Measurements from ENCODE around the gene TSSK3. TPM values are rescaled to one million over a fixed set of nuclear protein-coding genes. Genes with fewer than 3 reads are reported as not detected.

TSSK3 gene
- total and polyA plus RNA-seq, 2 of the 8 experiments (the other 6 are each of a cell fraction or from before 2014, with no cell fraction given), result 1.2 TPM

- no peaks in the 10 kb centered on the region for H3K79me2 ChIP-seq (ENCODE audit: control insufficient read depth in 1 of 2, insufficient read depth in 2 of 2, low read length in 2 of 2)
- H3K4me1 ChIP-seq (replicated peaks in 1 of 4; ENCODE audit: control insufficient read depth in 3 of 4, insufficient read depth in 4 of 4, low read length in 3 of 4), result peaks cover 0 to 3% (median 1%) of the 10 kb centered on the region in 4 experiments; a peak in 4 of 7 replicates
- no peak overlapping the region for H3K23ac ChIP-seq (ENCODE audit: insufficient read length)
- no peaks in the 10 kb centered on the region; a peak in 1 of 4 replicates for H3K9me3 ChIP-seq (ENCODE audit: insufficient read depth in 2 of 2, low read depth in 1 of 2, low read length in 1 of 2)
- H2AK5ac ChIP-seq (ENCODE audit: low read depth, low read length), result no peak overlapping the region
- FAIRE-seq (no peak), DNase-seq (ENCODE audit: low read depth in 1 of 2, low spot score in 2 of 2) (peak in 1 of 2 experiments; percentile 82)
- no peak overlapping the region for H4K5ac ChIP-seq (ENCODE audit: insufficient read length, low read depth, low read length)
- peak overlapping the region; percentile 79; the same call in 1 of the 2 replicates for H4K8ac ChIP-seq (ENCODE audit: extremely low read depth, insufficient read depth, low read length)
- H2BK20ac ChIP-seq (ENCODE audit: low read length), result no peak overlapping the region
- no peak overlapping the region for H3K56ac ChIP-seq (replicated peaks; ENCODE audit: insufficient read length, low read depth, low read length)
- no peak overlapping the region for H3K27ac ChIP-seq (ENCODE audit: low read depth, low read length)
- H3K79me1 ChIP-seq (ENCODE audit: low read depth, low read length), result no peaks in the 10 kb centered on the region
- H2AFZ ChIP-seq (ENCODE audit: low read length), result no peak overlapping the region
- H3K23me2 ChIP-seq (ENCODE audit: low read depth, low read length), result peaks cover 9% of the 10 kb centered on the region; the same call in 1 of the 2 replicates
- no peak overlapping the region for H2BK15ac ChIP-seq (ENCODE audit: low read length)
- peaks cover 0 to 8% of the 10 kb centered on the region in 2 experiments for H4K20me1 ChIP-seq (replicated peaks in 1 of 2; ENCODE audit: control insufficient read depth in 1 of 2, insufficient read depth in 2 of 2, low read length in 2 of 2)
- no peak overlapping the region for H2BK12ac ChIP-seq (ENCODE audit: low read depth, low read length)
- no peak overlapping the region for H2BK120ac ChIP-seq (replicated peaks; ENCODE audit: low read depth, low read length)
- H3K4me2 ChIP-seq (ENCODE audit: insufficient read depth in 1 of 2, low read depth in 2 of 2, low read length in 2 of 2), result peak overlapping the region; percentile 49 to 68; a peak in 3 of 4 replicates
- ChIA-PET CTCF (ENCODE audit: partially characterized antibody) (interaction anchor here (1.3 kb wide), 2 partner anchors 29 to 145 kb away, joined by 3 to 4 read pairs; no protein-coding TSS in a partner anchor), POLR2A (ENCODE audit: partially characterized antibody) (interaction anchor here (1.0 to 6.8 kb wide), 10 partner anchors 10 to 166 kb away, joined by 3 to 68 read pairs (median 4); partner anchors contain the start of gene MARCKSL1)
- no peak overlapping the region for H4K91ac ChIP-seq (replicated peaks; ENCODE audit: insufficient read length, low read length)
- H3K14ac ChIP-seq (ENCODE audit: insufficient read length), result no peak overlapping the region
- H2BK5ac ChIP-seq (ENCODE audit: low read depth, low read length), result no peak overlapping the region
- H3K36me3 ChIP-seq (ENCODE audit: control insufficient read depth in 2 of 4, insufficient read depth in 4 of 4, low read length in 3 of 4), result peaks cover under 1 to 23% (median 10%) of the 10 kb centered on the region in 4 experiments; a peak in 6 of 8 replicates
- H3K4ac ChIP-seq (replicated peaks; ENCODE audit: insufficient read length, low read depth, low read length), result no peak overlapping the region
- peak overlapping the region; percentile 11 to 53 (median 26) for H3K4me3 ChIP-seq (ENCODE audit: extremely low read depth in 1 of 4, insufficient read depth in 2 of 4, low read depth in 3 of 4, low read length in 4 of 4)
- peak overlapping the region in 3 of 4 experiments; percentile 19 to 51 (median 20); a peak in 4 of 7 replicates for H3K9ac ChIP-seq (replicated peaks in 1 of 4; ENCODE audit: extremely low read depth in 1 of 4, low read depth in 3 of 4, low read length in 3 of 4)
- H3K18ac ChIP-seq (ENCODE audit: extremely low read depth, low read length), result peak overlapping the region; percentile 48
- 5% methylated on average over 44 of the region's 91 CpGs; no CpG with 5 or more reads in 1 of the 2 experiments for WGBS, 2 experiments (ENCODE audit: extremely low coverage in 1 of 2, insufficient coverage in 1 of 2, insufficient read length in 1 of 2, insufficient replicate concordance in 2 of 2, low coverage in 1 of 2, low lambda C conversion rate in 2 of 2, missing lambda C conversion rate in 1 of 2)
- H3K27me3 ChIP-seq (replicated peaks in 1 of 4; ENCODE audit: control insufficient read depth in 3 of 4, extremely low read depth in 1 of 4, insufficient read depth in 3 of 4, low read length in 3 of 4), result peaks cover 3 to 24% (median 14%) of the 10 kb centered on the region in 4 experiments
- TF ChIP-seq GABPA (IDR thresholded peaks at IDR 0.05; ENCODE audit: borderline replicate concordance, insufficient read depth, low read length) (no peak), SIRT6 (IDR thresholded peaks at IDR 0.05; ENCODE audit: low read length) (no peak), RBBP5 (IDR thresholded peaks at IDR 0.05; ENCODE audit: borderline replicate concordance, low read depth, low read length) (no peak), BRCA1 (IDR thresholded peaks at IDR 0.05; ENCODE audit: low read depth, low read length) (no peak)
- TF ChIP-seq, protein P1, sequence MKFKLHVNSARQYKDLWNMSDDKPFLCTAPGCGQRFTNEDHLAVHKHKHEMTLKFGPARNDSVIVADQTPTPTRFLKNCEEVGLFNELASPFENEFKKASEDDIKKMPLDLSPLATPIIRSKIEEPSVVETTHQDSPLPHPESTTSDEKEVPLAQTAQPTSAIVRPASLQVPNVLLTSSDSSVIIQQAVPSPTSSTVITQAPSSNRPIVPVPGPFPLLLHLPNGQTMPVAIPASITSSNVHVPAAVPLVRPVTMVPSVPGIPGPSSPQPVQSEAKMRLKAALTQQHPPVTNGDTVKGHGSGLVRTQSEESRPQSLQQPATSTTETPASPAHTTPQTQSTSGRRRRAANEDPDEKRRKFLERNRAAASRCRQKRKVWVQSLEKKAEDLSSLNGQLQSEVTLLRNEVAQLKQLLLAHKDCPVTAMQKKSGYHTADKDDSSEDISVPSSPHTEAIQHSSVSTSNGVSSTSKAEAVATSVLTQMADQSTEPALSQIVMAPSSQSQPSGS (IDR thresholded peaks at IDR 0.05; ENCODE audit: low read length), result no peak
- TF ChIP-seq, protein P2, sequence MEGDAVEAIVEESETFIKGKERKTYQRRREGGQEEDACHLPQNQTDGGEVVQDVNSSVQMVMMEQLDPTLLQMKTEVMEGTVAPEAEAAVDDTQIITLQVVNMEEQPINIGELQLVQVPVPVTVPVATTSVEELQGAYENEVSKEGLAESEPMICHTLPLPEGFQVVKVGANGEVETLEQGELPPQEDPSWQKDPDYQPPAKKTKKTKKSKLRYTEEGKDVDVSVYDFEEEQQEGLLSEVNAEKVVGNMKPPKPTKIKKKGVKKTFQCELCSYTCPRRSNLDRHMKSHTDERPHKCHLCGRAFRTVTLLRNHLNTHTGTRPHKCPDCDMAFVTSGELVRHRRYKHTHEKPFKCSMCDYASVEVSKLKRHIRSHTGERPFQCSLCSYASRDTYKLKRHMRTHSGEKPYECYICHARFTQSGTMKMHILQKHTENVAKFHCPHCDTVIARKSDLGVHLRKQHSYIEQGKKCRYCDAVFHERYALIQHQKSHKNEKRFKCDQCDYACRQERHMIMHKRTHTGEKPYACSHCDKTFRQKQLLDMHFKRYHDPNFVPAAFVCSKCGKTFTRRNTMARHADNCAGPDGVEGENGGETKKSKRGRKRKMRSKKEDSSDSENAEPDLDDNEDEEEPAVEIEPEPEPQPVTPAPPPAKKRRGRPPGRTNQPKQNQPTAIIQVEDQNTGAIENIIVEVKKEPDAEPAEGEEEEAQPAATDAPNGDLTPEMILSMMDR (IDR thresholded peaks at IDR 0.05; ENCODE audit: control extremely low read depth in 1 of 3, insufficient read depth in 1 of 3, low read depth in 1 of 3, low read length in 3 of 3), result peak in 2 of 3 experiments; percentile 21 to 23; a peak in 2 of 4 replicates
Measured at GRCh38 chr1:32361674-32362473, 465 bp upstream of the TSSK3 start.

Data from H1 (cell line).